Activated T-cell treated with anti-CD3 and anti-CD28 coated beads for 1 hour (primary cell): ENCODE results near the gene PTPRR.
"Not testable (repeated sequence)": the region's sequence is repeated elsewhere in the genome, so short reads cannot be mapped to it uniquely, and the experiment has no call there.

ENCODE experiments used
- DNase-seq: peaks from one replicate; pipeline ENCODE4 v3.0.0-alpha.2; 2020; ENCODE audit warnings: low read depth

The PTPRR gene

DNA sequence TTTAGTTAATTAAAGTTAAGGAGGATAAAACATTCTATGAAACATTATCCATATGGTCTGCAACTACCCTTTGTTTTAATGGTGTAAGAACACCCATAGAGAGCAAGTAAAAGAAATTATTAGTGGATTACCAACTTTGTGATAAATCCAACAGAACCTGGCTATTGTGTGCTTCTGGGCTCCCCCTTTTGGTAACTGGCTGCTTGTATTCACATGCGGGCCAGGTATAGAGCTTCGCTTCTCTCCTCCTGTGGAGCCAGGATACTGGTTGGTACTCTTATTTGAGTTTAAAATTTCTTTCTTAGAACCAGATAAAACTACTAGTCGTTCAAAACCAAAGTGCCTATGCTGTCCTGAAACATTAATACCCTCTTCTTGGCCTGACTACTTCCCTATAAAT is 81.0 kb downstream of the PTPRR start:
- no peak for DNase-seq

DNA sequence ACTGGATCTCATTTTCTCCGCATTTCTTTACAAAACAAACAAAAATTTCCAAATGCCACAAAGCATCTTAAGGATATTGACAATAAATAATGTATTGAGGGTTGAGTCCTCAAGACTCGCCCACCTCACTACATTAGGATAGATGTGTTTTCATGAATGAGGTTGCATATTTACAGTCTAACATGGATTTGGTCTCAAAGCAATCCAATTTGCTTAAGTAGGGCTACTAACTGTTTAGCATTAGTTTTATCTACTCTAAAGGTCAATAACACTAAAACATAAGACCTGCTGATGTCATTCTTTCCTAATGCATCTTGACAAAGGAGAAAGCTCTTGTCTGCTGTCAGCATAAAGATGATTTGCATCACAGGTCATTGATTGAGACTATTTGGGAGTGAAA is 82.4 kb downstream of the PTPRR start:
- no peak for DNase-seq

DNA sequence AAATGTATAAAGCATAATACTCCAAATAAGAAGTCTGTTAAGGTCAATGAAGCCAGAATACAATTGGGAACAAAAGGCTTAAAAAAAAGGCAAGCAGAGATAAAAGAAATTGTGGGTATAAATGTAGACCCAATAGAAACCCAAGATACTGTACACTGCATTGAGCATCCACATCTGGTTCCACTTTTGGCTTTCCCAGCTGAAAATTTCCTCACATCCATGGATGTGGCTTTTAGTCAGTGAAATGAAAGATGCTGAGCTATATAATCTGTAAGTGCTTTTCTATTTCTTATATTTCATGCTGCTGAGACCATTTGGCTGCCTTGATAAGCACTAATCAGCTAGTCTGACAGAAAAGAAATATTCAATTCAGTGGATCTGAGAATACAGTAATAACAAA is 83.5 kb downstream of the PTPRR start:
- DNase-seq: no peak

DNA sequence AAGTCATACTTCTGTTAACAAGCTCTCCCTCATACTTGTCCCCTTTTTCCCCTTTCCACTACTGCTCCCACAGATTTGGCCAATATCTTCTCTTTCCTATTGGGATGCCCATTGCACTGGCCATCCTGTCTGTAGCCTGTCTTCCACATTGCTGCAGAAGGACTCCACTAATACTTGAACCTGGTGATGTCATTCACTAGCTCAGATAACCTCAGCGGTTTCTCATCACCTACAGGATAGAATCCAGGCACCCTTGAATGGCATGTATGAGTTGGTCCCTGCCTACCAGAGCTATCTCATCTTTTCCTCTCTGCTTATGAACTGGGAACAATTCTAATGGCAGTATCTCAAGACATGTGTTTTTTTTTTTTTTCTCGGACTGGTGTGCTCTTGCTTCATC is 84.6 kb downstream of the PTPRR start:
- no peak for DNase-seq

DNA sequence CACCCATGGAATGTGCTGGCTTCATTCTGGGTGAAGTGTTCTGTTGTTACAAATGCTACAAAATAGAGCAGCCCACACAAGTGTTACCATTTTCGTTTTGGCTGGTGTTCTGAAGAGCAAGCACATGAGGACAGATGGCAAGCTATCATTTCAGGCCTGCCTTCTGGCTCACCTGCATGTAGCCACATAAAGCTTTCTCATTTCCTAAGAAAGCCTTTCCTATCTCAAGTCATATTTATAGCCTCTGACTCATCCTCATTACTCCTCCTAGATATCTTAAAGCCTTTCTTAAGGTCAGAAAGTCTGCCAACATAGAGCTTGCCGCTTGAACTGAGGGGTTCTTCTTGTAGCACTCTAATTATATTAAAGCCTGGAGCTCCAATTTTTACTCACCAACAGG is 89.0 kb downstream of the PTPRR start:
- DNase-seq: no peak

DNA sequence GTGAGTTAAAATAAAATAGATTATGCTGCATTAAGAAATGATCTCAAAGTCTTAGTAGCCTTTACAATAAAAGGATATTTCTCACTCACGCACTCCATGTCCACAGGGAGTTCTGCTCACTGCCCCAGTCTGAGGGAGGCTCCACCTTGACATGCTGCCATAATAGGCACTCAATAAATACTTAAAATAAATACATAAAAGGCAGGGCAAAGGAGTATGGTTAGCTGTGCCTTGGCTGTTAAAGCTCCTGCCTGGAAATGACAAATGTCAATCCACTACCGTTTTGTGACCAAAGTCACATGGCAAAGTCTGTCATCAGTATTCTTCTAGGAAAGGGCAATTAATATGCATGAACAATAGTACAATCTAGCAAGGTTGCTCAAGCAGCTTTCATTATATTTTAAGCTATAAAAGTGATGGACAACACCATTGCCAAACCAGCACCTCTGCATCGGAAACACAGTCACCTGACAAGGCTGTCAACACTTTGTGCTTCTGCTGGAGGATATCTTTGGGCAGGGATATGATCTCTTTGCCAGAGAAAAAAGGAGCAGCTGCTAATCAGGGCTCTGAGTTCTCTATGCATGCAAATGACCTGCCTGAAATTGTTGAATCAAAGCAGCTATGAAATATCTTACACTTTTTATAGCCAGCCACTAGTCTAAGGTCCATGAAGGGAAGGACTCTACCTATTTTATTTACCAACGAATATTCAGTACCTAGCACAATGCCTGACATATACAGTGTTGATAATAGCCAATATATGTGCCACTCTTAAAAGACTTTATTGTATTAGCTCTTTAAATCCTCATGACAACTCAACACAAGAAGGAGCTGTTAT is 90.1 kb downstream of the PTPRR start:
- DNase-seq: no peak

DNA sequence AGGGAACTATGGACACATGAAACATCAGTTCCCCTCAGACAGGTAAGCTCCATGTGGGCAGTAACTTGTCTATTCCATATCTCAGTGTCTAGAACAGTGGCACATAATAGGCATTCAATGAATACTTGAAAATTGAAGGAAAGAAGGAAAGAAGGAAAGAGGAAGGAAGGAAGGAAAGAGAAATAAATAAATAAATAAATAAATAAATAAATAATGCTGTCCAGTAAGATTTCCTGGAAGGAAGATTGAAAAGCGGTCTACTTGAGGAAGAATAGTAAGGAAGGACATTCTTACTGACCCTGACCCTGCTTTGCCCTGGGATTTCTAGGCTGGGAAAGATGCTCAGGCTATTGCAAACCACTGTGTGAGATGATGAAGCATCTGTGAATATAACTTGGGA is 91.5 kb downstream of the PTPRR start:
- DNase-seq: no peak

DNA sequence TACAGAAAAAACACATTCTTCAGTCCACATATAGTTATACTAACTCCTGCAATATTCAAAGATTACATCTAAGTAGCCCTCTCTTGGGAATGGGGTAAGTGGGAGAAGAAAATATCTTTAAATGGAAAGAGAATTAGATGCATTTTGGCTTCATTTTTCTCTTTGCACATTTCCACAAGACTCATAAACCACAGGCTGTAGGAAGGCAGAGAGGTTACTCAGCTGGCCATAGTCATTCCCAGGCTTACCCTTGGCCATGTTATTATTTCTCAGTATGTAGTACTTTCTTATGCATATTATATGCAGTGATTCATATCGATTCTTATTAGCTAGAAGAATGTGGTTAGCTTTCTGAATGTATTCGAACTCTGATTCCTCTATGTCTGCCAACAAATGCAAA is 92.2 kb downstream of the PTPRR start:
- no peak for DNase-seq

DNA sequence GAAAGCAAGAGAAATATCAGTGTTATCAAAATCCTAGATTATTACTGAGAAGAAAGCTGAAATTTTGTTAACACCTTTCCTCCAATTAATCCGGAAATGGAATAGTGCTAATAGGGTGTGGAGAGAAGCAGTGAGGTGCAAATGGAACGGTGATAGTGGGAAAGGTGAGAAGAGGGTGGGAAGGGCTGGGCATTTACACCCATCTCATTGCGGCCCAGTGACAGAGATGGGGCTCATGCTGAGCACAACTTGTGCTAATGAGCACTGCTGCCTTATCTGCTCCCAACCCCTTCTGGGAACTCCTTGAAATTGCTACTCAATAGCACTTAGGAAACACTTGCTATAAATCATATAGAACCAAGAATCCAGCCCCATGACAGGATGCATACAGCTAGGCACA is 94.4 kb downstream of the PTPRR start:
- DNase-seq: no peak

DNA sequence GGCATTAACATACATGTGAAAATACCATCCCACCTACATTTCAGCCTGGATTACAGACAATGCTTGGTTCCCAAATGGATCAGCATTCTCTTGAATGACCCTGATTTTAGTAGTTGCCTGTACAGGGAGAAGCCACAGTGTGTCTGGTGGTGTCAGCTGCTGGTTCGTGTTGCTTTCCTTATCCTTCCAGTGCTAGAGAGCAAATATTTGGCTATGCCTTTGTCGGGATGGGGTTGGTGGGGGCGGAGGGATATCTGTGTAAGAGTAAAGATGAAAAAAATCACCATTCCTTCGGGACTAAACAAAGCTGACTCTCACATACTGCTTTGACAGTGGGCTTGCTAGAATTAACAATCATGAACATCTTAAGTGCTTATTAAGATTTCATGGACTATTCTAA is 96.0 kb downstream of the PTPRR start:
- DNase-seq: no peak

DNA sequence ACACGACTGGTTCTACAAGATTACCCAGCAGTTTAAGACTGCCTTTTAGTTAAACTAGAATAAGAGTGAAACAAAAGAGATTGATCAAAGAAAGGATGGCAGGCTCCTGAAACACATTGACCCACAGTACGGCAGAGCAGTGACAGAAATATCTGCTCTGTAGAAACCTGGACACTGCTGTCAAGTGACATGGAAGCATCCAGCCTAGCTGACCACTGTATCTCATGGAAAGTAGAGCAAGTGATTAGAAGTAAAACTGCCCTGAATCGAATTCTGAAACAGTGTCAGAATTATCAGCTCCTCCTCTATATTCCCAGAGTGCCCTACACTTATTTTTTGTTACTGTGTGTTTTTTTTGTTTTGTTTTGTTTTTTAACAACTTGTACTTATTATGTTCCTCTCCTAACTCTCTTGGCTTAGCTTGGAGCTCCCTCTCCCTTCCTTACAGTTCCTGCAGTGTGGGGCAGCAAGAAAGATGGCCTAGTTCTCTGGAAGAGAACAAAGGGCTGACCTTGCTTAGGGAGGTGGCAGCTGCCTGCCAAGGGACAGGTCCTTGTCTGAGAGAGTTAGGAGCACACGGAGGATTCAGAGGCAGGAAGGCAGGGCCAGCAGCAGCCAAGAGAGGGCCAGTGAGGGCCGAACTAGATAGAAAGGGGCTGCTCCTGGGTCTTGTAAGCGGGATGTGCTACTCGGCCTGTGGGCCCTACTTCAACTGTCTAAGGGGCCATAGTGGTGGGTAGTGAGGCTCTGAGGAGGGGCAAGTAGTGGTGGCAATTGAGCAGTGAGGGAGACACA is 97.2 kb downstream of the PTPRR start:
- no peak for DNase-seq

DNA sequence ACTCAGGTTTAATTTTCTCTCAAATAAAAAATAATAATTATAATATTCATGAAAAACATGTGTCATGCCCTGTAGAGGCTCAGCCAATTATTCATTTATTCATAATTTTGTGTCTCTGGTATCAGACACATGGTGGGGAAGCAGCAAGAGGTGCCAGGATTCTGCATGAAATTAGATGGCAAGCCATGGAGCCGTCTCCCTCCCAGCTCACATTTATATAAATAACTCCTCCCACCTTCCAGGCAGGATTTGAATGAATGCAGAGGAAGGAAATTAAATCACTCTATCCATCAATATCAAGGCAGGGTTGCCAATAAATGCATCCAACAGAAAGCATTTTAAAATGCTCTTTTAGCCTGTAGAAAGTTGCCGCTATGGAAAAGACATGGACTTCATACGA is 98.1 kb downstream of the PTPRR start:
- DNase-seq: no peak

DNA sequence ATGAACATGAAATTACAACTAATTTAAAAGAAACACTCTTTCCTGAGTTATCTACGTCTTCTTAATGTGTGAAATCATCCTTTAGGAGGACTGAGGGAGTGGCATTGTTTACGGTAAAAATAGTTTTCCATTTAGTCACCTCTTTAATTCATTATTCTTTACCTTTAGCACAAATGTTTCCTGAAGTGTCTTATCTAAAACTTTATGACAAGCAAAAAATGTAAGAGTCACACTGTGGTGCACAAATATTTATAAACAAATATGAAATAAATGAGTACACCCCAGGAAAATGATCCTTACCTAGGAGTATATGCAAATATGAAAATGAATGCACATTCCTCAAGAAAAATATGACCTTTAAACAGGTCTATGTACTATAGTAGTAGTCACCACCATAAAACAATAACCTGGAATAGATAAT is 104.6 kb downstream of the PTPRR start:
- no peak for DNase-seq

DNA sequence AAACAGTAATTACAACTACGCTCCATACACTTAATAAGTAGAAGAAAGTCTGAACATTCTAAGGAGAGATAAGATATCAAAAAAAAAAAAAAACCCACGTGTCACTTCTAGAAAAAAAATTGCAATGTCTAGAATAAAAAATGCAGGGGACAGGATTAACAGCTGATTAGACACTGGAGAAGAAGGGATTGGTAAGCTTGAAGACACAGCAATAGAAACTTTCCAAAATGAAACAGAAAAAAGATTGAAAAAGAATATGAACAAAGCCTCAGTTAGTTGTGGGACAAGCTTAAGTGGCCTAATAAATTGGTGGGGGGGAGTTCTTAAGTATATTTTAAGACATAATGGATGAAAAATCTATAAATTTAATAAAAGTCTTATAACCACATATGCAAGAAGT is 105.5 kb downstream of the PTPRR start:
- DNase-seq: no peak

DNA sequence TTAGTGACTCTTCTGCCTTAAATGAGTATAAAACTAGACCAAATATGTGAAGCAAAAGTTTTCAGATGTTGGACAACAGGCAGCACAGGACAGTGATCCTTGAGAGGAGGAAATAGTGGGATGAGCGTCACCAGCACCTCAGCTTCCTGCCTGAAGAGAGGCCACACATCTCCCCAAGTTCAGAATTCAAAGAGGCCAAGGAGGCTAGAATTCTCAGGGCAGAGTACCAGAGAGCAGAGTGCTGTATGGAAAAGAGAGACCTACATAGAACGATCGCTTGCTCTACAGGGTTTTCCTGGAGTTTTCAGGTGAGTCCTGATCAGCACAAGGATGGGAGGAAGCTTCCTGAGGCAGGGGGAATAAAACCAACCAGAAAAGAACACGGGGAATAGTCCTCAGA is 107.0 kb downstream of the PTPRR start:
- DNase-seq: no peak

DNA sequence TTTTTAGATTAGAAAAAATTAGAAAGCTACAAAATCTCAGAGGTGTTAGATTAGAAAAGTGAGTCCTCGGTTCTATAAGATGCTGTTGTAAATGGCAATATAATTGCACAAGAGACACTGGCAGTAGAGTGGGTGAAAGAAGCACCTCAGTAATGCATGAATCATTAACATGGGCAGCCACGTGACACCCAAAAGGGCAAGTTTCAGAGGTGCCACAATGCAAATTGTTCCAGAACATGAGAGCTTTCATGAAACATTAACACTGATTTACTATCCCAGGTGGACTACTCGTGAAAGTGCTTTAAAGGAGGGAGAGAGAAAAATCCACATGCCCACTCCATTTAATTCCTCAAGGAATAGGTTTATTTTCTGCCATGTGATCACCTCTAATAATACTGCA is 108.4 kb downstream of the PTPRR start:
- no peak for DNase-seq

DNA sequence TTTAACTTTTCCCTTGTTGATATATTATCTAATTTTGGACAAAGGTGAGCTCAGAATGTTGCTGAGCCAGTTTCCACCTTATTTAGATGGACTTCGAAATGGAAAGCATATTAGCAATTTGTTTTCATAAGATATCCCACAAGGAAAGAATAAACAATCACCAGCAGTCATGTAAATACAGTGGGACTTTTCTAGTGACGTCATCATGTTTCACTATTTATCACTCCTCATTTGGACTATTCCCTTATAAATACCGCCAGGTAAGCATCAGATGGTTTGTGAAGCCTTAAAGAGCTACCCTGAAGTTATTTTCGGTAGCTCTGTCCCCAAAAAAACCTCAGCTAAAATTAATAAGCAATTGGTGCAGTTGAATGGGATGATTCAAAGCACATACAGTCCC is 110.7 kb downstream of the PTPRR start:
- DNase-seq: no peak

DNA sequence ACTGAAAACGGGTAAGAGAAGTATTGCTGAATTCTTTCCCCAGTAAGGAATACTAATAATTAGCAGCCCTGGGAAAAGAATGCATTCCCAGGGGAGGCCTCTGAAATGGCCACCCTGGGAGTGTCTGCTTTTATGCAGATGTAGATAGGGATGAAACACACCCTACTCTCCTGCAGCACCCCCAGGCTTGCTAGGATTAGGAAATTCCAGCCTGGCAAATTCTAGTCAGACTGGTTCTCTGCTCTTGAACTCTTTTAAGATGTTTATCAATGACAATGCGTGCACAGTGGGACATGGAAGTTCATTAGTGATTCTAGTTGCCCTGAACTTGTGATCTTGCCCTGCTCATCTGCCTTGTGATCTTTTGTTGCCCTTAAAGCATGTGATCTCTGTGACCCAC is 112.5 kb downstream of the PTPRR start:
- DNase-seq: not testable (repeated sequence)

DNA sequence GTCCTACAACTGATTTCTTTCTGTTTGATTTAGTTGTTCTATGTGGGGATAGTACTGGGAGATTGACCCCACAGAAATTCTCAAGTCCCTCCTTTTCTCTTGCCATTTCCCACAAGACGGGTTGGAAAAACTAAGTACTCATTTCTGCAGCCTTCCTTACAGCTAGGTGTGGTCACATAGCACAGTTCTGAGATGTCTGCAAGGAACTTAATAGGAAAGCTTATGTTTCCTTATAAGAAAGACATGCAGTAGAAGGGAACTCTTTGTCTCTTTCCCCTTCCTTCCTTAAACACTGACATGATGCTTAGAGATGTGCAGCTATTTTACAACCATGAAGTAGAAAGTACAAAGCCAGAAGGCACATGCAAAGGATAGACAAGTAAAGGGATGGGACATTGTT is 113.7 kb downstream of the PTPRR start:
- DNase-seq: no peak

DNA sequence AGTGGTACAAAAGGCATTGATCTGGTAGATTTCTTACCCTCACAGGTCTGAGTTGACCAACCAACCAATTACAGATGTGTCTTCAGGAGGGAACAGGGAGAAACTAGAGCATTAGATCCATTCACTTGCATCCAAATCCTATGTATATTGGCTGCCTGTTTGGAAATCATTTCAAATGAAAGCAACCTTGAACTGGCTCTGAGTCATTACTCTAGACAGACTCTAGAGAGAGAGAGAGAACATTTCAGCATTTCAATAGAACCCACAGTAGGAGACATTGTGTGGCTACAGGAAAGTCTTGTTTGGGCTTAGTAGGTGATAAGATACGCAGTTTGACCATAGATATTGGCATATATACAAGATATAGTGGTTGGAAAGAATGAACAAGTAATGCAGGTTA is 114.5 kb downstream of the PTPRR start:
- DNase-seq: no peak

DNA sequence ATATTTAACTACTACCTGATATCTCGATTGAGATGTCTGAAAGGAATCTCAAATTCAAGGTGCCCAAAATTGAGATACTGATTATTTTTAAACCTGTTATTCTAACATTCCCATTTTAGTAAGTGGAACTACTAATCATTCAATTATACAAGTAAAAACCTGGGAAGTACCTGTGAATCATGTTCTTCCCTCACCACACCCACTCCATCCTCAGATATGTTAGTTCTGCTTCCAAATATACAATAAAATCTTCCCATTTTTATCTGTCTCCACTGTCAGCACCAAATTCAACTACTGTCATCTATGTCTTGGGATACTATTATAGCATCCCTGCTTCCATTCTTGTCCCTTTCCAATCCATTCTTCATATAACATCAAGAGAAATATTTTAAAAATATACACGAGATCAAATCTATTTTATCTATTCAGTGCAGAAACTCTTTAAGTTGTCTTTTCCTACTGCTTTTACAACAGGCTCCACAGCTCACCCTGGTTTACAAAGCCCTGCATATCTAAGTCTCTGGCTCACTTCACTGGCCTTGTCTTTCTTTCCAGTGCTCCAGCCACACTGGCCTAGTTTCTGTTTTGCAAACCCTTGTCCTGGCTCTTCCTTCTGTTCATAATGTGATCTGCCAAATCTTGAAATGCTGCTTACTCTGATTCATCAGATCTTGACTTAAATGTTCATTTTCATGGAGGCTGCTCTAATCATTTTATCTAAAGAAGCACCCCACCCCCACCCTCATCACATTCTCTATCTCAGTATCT is 122.3 kb downstream of the PTPRR start:
- DNase-seq: no peak

DNA sequence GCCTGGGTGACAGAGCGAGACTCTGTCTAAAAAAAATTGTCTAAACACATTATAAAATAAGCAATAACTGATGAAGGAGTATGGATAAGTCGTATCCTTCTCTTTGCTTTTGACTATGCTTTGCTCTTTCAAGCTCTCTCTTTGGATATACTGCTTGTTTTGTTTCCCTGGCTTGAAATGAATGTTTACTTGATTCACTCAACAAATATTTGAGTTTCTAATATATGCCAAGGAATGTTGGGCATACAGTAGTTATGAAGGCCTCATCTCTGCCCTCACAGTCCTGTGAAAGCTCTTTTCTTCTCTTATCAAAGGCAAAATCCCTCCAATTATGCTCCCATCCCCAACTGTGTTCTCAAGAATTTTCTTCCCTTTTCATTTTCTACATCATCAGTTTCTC is 123.5 kb downstream of the PTPRR start:
- no peak for DNase-seq

DNA sequence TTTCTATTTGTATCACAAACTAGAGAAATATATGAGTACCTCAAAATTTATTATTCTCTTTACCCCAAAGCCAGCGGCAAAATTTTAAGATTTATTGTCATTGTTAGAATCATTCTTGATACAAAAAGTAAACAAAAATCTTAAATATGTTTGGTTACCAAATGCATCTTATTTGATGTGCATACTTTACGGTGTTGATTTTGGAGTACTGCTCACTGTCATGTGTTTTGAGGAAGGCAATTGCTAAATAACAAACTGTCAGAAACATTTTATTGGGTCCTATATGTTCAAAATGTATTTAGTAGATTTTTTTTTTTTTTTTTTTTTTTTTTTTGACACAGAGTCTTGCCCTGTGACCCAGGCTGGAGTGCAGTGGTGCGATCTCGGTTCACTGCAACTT is 124.9 kb downstream of the PTPRR start:
- DNase-seq: no peak
